SK-N-SH (cell line): ENCODE data around the gene F5. TPM values are rescaled to one million over a fixed set of nuclear protein-coding genes. Genes with fewer than 3 reads are reported as not detected.

ENCODE experiments used
- CTCF ChIA-PET: fragments of 300-600, 350-600 bp; formaldehyde crosslinking; extraction: SDS; loops from one replicate; lab custom pipeline; 2021; lab: Yijun Ruan, JAX
- POLR2A ChIA-PET: fragments of 350-600 bp; sonication (Branson Sonifier 250); formaldehyde crosslinking; extraction: SDS; loops from one replicate; lab custom pipeline; 2020; ENCODE audit warnings: antibody characterized with exemption, inconsistent platforms; lab: Yijun Ruan, JAX
- DNase-seq: peaks from one replicate; pipeline ENCODE4 v3.0.0; 2012
- H2AFZ ChIP-seq: fragments of 200-600 bp; sonication (generic); 2 replicates; pipeline ENCODE4 v1.8.1; 2016; ENCODE audit warnings: antibody characterized with exemption, mild to moderate bottlenecking, low read depth
- H3F3A ChIP-seq: fragments of 200-600 bp; sonication (generic); replicated peaks from 2 replicates; pipeline ENCODE3; 2016; ENCODE audit warnings: antibody characterized with exemption, mild to moderate bottlenecking; ENCODE audit not compliant: insufficient read depth
- H3K27ac ChIP-seq, 2 experiments: fragments of 200-500 bp in 1 of 2; fragments of 200-600 bp in 1 of 2; sonication (Bioruptor generic) in 1 of 2; sonication (generic), shearing (Covaris generic) in 1 of 2; 2 replicates each; pipeline versions ENCODE4 v1.5.1 to v1.6.1; 2014 to 2016; ENCODE audit warnings: low read depth in 2 of 2, inconsistent platforms in 1 of 2, low read length in 1 of 2, mild to moderate bottlenecking in 1 of 2, mixed read lengths in 1 of 2
- H3K27me3 ChIP-seq: fragments of 200-600 bp; sonication (generic), shearing (Covaris generic); 2 replicates; pipeline ENCODE4 v1.6.1; 2016; ENCODE audit warnings: mixed run types; ENCODE audit not compliant: insufficient read depth
- H3K36me3 ChIP-seq, 2 experiments: fragments of 200-500 bp in 1 of 2; fragments of 200-600 bp in 1 of 2; sonication (Bioruptor generic) in 1 of 2; sonication (generic) in 1 of 2; replicated peaks in 1 of 2; 2 replicates each; pipeline versions ENCODE3 to v1.5.1; 2014 to 2016; ENCODE audit warnings: low read length in 1 of 2, mild to moderate bottlenecking in 1 of 2; ENCODE audit not compliant: insufficient read depth in 2 of 2, control insufficient read depth in 1 of 2
- H3K4me1 ChIP-seq, 2 experiments: fragments of 200-500 bp in 1 of 2; fragments of 200-600 bp in 1 of 2; sonication (Bioruptor generic) in 1 of 2; sonication (generic), shearing (Covaris generic) in 1 of 2; 2 replicates each; pipeline versions ENCODE4 v1.5.1 to v1.6.1; 2014 to 2016; ENCODE audit warnings: low read depth in 1 of 2, low read length in 1 of 2, mixed run types in 1 of 2; ENCODE audit not compliant: insufficient read depth in 2 of 2, control insufficient read depth in 1 of 2
- H3K4me2 ChIP-seq: fragments of 200-600 bp; sonication (generic), shearing (Covaris generic); 2 replicates; pipeline ENCODE4 v1.6.1; 2017; ENCODE audit warnings: mixed run types
- H3K4me3 ChIP-seq, 2 experiments: fragments of 200-500 bp in 1 of 2; fragments of 200-600 bp in 1 of 2; sonication (Bioruptor generic) in 1 of 2; sonication (generic), shearing (Covaris generic) in 1 of 2; 2 replicates each; pipeline versions ENCODE4 v1.5.1 to v1.8.1; 2014 to 2016; ENCODE audit warnings: low read depth in 2 of 2, inconsistent platforms in 1 of 2, low read length in 1 of 2, mild to moderate bottlenecking in 1 of 2, mixed read lengths in 1 of 2, moderate library complexity in 1 of 2
- H3K79me2 ChIP-seq: fragments of 200-600 bp; sonication (generic); 2 replicates; pipeline ENCODE4 v1.8.1; 2017; ENCODE audit warnings: mild to moderate bottlenecking; ENCODE audit not compliant: insufficient read depth
- H3K9ac ChIP-seq: fragments of 200-600 bp; sonication (generic); 2 replicates; pipeline ENCODE4 v1.6.1; 2017; ENCODE audit warnings: mixed run types
- H3K9me2 ChIP-seq: fragments of 200-600 bp; sonication (generic); 2 replicates; pipeline ENCODE4 v1.6.1; 2017; ENCODE audit warnings: mixed run types
- H3K9me3 ChIP-seq: fragments of 200-600 bp; sonication (generic); 2 replicates; pipeline ENCODE4 v1.6.1; 2017; ENCODE audit warnings: mixed run types, mild to moderate bottlenecking, moderate library complexity
- H4K20me1 ChIP-seq: fragments of 200-600 bp; sonication (generic); 2 replicates; pipeline ENCODE4 v1.6.1; 2017; ENCODE audit warnings: mild to moderate bottlenecking, mixed run types; ENCODE audit not compliant: insufficient read depth
- CHD2 ChIP-seq: fragments of 150-350 bp; IDR thresholded peaks from 2 replicates; pipeline ENCODE4 v1.6.1; 2018; ENCODE audit warnings: low read length; ENCODE audit not compliant: partially characterized antibody
- CTCF ChIP-seq: fragments of 200-600 bp; sonication (generic); IDR thresholded peaks from 2 replicates; pipeline ENCODE4 v1.6.1; 2017; ENCODE audit warnings: antibody characterized with exemption, mild to moderate bottlenecking, moderate library complexity
- ELF1 ChIP-seq: IDR thresholded peaks from 2 replicates; pipeline ENCODE4 v1.4.0; 2012
- EP300 ChIP-seq, 2 experiments: IDR thresholded peaks; 2 replicates each; pipeline versions ENCODE4 v1.4.0 to v1.6.1; 2012; ENCODE audit warnings: borderline replicate concordance in 1 of 2, low read depth in 1 of 2, low read length in 1 of 2
- EZH2phosphoT487 ChIP-seq: fragments of 200-600 bp; sonication (generic); IDR thresholded peaks from 2 replicates; pipeline ENCODE4 v1.6.1; 2017; ENCODE audit warnings: low read depth, mixed run types, mild to moderate bottlenecking, antibody characterized with exemption, moderate library complexity, borderline replicate concordance
- IRF3 ChIP-seq: fragments of 150-350 bp; IDR thresholded peaks from 2 replicates; pipeline ENCODE4 v1.6.1; 2016; ENCODE audit warnings: mild to moderate bottlenecking, low read depth, low read length
- MEF2A ChIP-seq: IDR thresholded peaks from 2 replicates; pipeline ENCODE4 v1.4.0; 2012; ENCODE audit warnings: low read depth, borderline replicate concordance
- NFIC ChIP-seq: IDR thresholded peaks from 2 replicates; pipeline ENCODE4 v1.4.0; 2012; ENCODE audit warnings: borderline replicate concordance
- NRF1 ChIP-seq: IDR thresholded peaks from 2 replicates; pipeline ENCODE4 v1.6.1; 2012; ENCODE audit warnings: low read depth, mild to moderate bottlenecking, low read length
- PBX3 ChIP-seq: IDR thresholded peaks from 2 replicates; pipeline ENCODE4; 2012
- RCOR1 ChIP-seq: fragments of 150-350 bp; IDR thresholded peaks from 2 replicates; pipeline ENCODE4 v1.6.1; 2017; ENCODE audit warnings: antibody characterized with exemption, low read length
- RFX5 ChIP-seq: IDR thresholded peaks from 2 replicates; pipeline ENCODE4 v1.6.1; 2012; ENCODE audit warnings: mild to moderate bottlenecking, improper control_type of control experiment, low read length
- SIN3A ChIP-seq: IDR thresholded peaks from 2 replicates; pipeline ENCODE4 v1.6.1; 2012; ENCODE audit warnings: low read depth, mild to moderate bottlenecking, low read length, moderate library complexity, borderline replicate concordance
- TAF1 ChIP-seq: IDR thresholded peaks from 2 replicates; pipeline ENCODE4 v1.6.1; 2012; ENCODE audit warnings: low read depth, mild to moderate bottlenecking, low read length, moderate library complexity, borderline replicate concordance
- TEAD4 ChIP-seq: IDR thresholded peaks from 2 replicates; pipeline ENCODE4 v1.4.0; 2012; ENCODE audit warnings: mild to moderate bottlenecking, borderline replicate concordance; ENCODE audit not compliant: insufficient read depth
- YY1 ChIP-seq: IDR thresholded peaks from 2 replicates; pipeline ENCODE4 v1.4.0; 2012; ENCODE audit warnings: low read depth, mild to moderate bottlenecking
- WGBS: methylation state at CpG from one replicate; pipeline ENCODE4 v1.1.6; 2017; ENCODE audit warnings: low lambda C conversion rate; 5-methylcytosine and 5-hydroxymethylcytosine counted together
- polyA plus RNA-seq, 3 experiments: library from polyadenylated mRNA; depleted of rRNA; stranded (reverse); fragments of >200 nt; gene quantifications; 2 replicates each; pipeline ENCODE4 v1.2.3, GENCODE V29; 2012
- TF ChIP-seq, protein P1 (sequence below): IDR thresholded peaks from 2 replicates; pipeline ENCODE4 v1.6.1; 2012; ENCODE audit warnings: mild to moderate bottlenecking, low read depth, low read length, moderate library complexity

F5 gene
- polyA plus RNA-seq, 1 of the 3 experiments (the other 2 are of a cell fraction), result under 0.01 TPM

DNA sequence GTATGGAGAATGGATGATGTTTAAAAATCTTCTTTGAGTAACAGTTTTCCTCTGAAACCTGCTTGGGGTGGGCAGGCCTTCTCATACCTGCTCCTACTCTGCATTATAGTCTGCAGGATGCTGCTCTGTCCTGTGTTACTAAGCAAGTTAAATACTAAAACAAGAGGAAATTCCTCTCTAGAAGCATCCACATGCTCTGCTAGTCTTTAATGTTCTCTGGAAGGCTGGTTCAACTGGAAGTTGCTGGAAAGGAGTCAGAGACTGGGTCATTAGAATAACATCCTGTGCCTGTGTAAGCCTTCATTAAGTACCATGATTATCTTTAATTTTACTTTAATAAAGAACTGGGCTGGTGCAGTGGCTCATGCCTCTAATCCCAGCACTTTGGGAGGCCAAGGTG lies 37.8 kb upstream of the F5 start (continued):
- TF ChIP-seq, protein P1, sequence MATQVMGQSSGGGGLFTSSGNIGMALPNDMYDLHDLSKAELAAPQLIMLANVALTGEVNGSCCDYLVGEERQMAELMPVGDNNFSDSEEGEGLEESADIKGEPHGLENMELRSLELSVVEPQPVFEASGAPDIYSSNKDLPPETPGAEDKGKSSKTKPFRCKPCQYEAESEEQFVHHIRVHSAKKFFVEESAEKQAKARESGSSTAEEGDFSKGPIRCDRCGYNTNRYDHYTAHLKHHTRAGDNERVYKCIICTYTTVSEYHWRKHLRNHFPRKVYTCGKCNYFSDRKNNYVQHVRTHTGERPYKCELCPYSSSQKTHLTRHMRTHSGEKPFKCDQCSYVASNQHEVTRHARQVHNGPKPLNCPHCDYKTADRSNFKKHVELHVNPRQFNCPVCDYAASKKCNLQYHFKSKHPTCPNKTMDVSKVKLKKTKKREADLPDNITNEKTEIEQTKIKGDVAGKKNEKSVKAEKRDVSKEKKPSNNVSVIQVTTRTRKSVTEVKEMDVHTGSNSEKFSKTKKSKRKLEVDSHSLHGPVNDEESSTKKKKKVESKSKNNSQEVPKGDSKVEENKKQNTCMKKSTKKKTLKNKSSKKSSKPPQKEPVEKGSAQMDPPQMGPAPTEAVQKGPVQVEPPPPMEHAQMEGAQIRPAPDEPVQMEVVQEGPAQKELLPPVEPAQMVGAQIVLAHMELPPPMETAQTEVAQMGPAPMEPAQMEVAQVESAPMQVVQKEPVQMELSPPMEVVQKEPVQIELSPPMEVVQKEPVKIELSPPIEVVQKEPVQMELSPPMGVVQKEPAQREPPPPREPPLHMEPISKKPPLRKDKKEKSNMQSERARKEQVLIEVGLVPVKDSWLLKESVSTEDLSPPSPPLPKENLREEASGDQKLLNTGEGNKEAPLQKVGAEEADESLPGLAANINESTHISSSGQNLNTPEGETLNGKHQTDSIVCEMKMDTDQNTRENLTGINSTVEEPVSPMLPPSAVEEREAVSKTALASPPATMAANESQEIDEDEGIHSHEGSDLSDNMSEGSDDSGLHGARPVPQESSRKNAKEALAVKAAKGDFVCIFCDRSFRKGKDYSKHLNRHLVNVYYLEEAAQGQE, result no peak
- TF ChIP-seq TEAD4 (no peak), CHD2 (no peak)

DNA sequence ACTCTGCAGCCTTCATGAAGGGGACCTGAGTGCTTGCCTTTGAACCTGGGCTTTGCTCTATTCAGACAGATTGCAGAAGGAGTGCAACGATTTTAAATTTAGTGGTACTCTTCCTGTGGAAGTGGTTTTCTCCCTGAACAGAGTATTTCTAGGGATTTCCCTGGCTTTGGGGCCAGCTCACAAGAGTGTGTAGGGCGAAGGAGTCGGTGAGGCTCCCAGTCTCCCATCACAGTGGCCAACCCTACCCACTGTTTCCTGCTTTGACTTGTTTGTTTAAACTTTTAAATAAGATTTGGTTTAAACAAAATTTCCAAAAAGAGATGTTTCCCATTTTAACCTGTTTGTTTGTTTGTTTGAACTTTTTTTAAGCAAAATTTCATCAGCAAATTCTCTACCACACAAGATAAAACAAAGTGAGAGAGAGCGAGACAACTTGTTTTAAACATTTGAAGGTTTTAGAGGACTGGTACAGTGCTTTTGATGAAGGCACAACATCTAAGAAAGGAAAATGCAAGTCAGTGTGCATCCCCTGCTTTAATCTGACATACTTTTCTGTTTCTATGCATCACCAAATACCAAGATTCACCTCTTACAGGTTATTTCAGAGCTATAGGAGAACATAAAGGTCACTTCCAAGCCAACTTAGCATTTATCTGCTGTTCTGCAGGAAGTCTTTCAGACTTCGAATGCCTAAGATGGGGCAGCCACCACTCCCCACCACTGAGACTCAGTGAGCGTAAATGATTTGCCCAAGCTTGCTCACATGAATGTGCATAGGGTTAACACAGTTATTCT lies 37.0 kb upstream of the F5 start:
- Histone ChIP-seq H3K9me2 (0 out of 2 replicates have a peak, but pooled peaks cover 5% of the 10 kb centered on the region), H3K27me3 (peaks cover 42% of the 10 kb centered on the region), H3K79me2 (no peaks in the 10 kb centered on the region), H2AFZ (no peak overlapping the region), H3F3A (no peaks in the 10 kb centered on the region), H3K4me1 (no peaks in the 10 kb centered on the region), H3K9ac (no peak overlapping the region), H3K4me2 (no peak overlapping the region), H3K27ac (no peak overlapping the region), H3K4me3 (no peak overlapping the region), H3K36me3 (no peaks in the 10 kb centered on the region), H3K9me3 (no peaks in the 10 kb centered on the region), H4K20me1 (no peaks in the 10 kb centered on the region)
- TF ChIP-seq EP300 (IDR thresholded peaks at IDR 0.05; ENCODE audit: borderline replicate concordance in 1 of 2, low read depth in 1 of 2, low read length in 1 of 2), result no peak
- TF ChIP-seq CTCF, result no peak
- TF ChIP-seq ELF1, result no peak
- no peak for TF ChIP-seq IRF3
- no peak for TF ChIP-seq MEF2A
- TF ChIP-seq PBX3, result no peak
- no peak for TF ChIP-seq RCOR1
- no peak for TF ChIP-seq RFX5
- no peak for TF ChIP-seq EZH2phosphoT487
- TF ChIP-seq NRF1, result no peak
- no peak for TF ChIP-seq TAF1
- TF ChIP-seq SIN3A, result no peak
- no peak for TF ChIP-seq TEAD4
- TF ChIP-seq NFIC, result no peak
- TF ChIP-seq YY1, result no peak
- no peak for DNase-seq
- 3% methylated on average over 6 of the region's 6 CpGs for WGBS
- POLR2A ChIA-PET, result no interaction called here
- CTCF ChIA-PET, result no interaction called here
